Spleen (tissue), 11 donors: ENCODE data around the gene ZNF862. TPM values are rescaled to one million over a fixed set of nuclear protein-coding genes. Genes with fewer than 3 reads are reported as not detected.
A peak's percentile ranks its signal among the peaks of the same experiment; 100 is the strongest.

Experiments used
- DNase-seq: peaks from one replicate; pipeline ENCODE4 v3.0.0-alpha.2; 2020
- H3K27ac ChIP-seq, 8 donors: fragments of 200-600 bp; sonication (generic) in 7 of 8; 1 replicate in 4 of 8; 2 replicates in 4 of 8; pipeline versions ENCODE4 v1.5.0 to v1.8.0; 2016 to 2021; ENCODE audit warnings: inconsistent platforms in 4 of 8, mild to moderate bottlenecking in 4 of 8, moderate library complexity in 1 of 8
- H3K27me3 ChIP-seq, 7 donors: fragments of 200-600 bp; sonication (generic) in 6 of 7; replicated peaks in 1 of 7; 1 replicate in 4 of 7; 2 replicates in 3 of 7; pipeline versions ENCODE4 v1.5.0 to v1.8.0; 2016 to 2021; ENCODE audit warnings: inconsistent platforms in 3 of 7, mild to moderate bottlenecking in 1 of 7
- H3K36me3 ChIP-seq, 6 donors: fragments of 200-600 bp; sonication (generic) in 5 of 6; 1 replicate in 4 of 6; 2 replicates in 2 of 6; pipeline versions ENCODE4 v1.5.0 to v1.8.0; 2016 to 2021; ENCODE audit warnings: inconsistent platforms in 2 of 6
- H3K4me1 ChIP-seq, 6 donors: fragments of 200-600 bp; sonication (generic) in 5 of 6; 1 replicate in 3 of 6; 2 replicates in 3 of 6; pipeline versions ENCODE4 v1.5.0 to v1.8.0; 2016 to 2021; ENCODE audit warnings: inconsistent platforms in 3 of 6
- H3K4me3 ChIP-seq, 8 donors: fragments of 200-600 bp; sonication (generic) in 7 of 8; 1 replicate in 4 of 8; 2 replicates in 4 of 8; pipeline versions ENCODE4 v1.5.0 to v1.8.0; 2016 to 2021; ENCODE audit warnings: inconsistent platforms in 4 of 8, mild to moderate bottlenecking in 4 of 8, moderate library complexity in 2 of 8
- H3K9me3 ChIP-seq, 8 donors: fragments of 200-600 bp; sonication (generic) in 7 of 8; 1 replicate in 4 of 8; 2 replicates in 4 of 8; pipeline versions ENCODE4 v1.5.0 to v1.8.0; 2016 to 2021; ENCODE audit warnings: inconsistent platforms in 4 of 8
- CTCF ChIP-seq, 11 experiments: fragments of 200-600 bp in 7 of 11; fragments of 450-650 bp in 4 of 11; sonication (generic) in 4 of 11; IDR thresholded peaks in 8 of 11; conservative IDR thresholded peaks in 3 of 11; 1 replicate in 7 of 11; 2 replicates in 4 of 11; pipeline versions ENCODE4 v1.4.0 to v1.8.0; 2016 to 2021; ENCODE audit warnings: antibody characterized with exemption in 11 of 11, inconsistent platforms in 4 of 11, mild to moderate bottlenecking in 1 of 11
- POLR2A ChIP-seq, 3 donors: fragments of 450-650 bp; IDR thresholded peaks; one replicate each; pipeline ENCODE4 v1.5.1; 2017; ENCODE audit warnings: antibody characterized with exemption in 3 of 3, mild to moderate bottlenecking in 1 of 3
- POLR2AphosphoS5 ChIP-seq, 3 donors: sonication (generic); formaldehyde crosslinking; IDR thresholded peaks; one replicate each; pipeline ENCODE4 v1.5.1; 2017; ENCODE audit warnings: antibody characterized with exemption in 3 of 3
- WGBS, 5 donors: extraction: QIAGEN DNeasy Blood & Tissue Kit in 3 of 5; methylation state at CpG; one replicate each; pipeline versions ENCODE4 v1.1.5 to v1.1.7; 2013 to 2018; 5-methylcytosine and 5-hydroxymethylcytosine counted together
- intact Hi-C: fragments of 100-400 bp; cut with DNase I; formaldehyde crosslinking; loops from one replicate; pipeline ENCODE4 v1.15.0; 2023; ENCODE audit warnings: low total_unique reads
- polyA plus RNA-seq, 3 donors: library from polyadenylated mRNA; stranded (reverse); fragments of 200-250 nt; gene quantifications; one replicate each; pipeline ENCODE4 v1.2.1, GENCODE V29; 2013
- total RNA-seq, 7 donors: library from RNA; depleted of rRNA in 3 of 7; stranded (reverse); fragments of >200 nt in 3 of 7; fragmentation: NEBNext Ultra II Directional in 4 of 7; extraction: Animal tissue kit (Norgen Biotek cat#: 25700) in 4 of 7; gene quantifications; one replicate each; pipeline versions ENCODE4 v1.1.0 to v1.2.1, GENCODE V29; 2016 to 2021
- donor health status: healthy with polysubstance abuse.
- donor health status: DM: no; HTN: no; CAD: no; lungs with moderate emphysema.
- donor health status: DM: no; HTN: no; CAD: no.
- donor health status: Bipolar disorder and iron deficiency.
- donor health status: healthy.
- donor health status: DM: no; HTN: no; CAD: no.
- donor health status: DM: yes; HTN: yes; CAD: no.

ZNF862 gene
- total and polyA plus RNA-seq, 10 donors = 4.4 to 39.8 (median 25.4) TPM

GRCh38 chr7:149874644-149875028 lies 36.5 kb downstream of the ZNF862 start:
- peaks cover 25 to 65% (median 47%) of the 10 kb centered on the region in 6 donors for H3K4me1 ChIP-seq
- peak overlapping the region in 2 of 8 donors; percentile 86 to 88 for H3K27ac ChIP-seq
- TF ChIP-seq POLR2AphosphoS5 (IDR thresholded peaks at IDR 0.05) (no peak), POLR2A (IDR thresholded peaks at IDR 0.05) (no peak), CTCF (IDR thresholded peaks at IDR 0.05 in 8 of 11, conservative IDR thresholded peaks at IDR 0.05 in 3 of 11) (no peak)
- peaks cover 0 to 45% (median 5%) of the 10 kb centered on the region in 6 donors for H3K36me3 ChIP-seq
- H3K4me3 ChIP-seq = peak overlapping the region in 7 of 8 donors; percentile 72 to 94 (median 87)
- intact Hi-C loops = no loop called here
- H3K27me3 ChIP-seq = peaks cover 0 to 15% (median 0%) of the 10 kb centered on the region in 7 donors
- H3K9me3 ChIP-seq = no peaks in the 10 kb centered on the region
- DNase-seq = no peak
- 76 to 87% (median 87%) methylated on average over 8 of the region's 8 CpGs for WGBS, 5 donors

DNA sequence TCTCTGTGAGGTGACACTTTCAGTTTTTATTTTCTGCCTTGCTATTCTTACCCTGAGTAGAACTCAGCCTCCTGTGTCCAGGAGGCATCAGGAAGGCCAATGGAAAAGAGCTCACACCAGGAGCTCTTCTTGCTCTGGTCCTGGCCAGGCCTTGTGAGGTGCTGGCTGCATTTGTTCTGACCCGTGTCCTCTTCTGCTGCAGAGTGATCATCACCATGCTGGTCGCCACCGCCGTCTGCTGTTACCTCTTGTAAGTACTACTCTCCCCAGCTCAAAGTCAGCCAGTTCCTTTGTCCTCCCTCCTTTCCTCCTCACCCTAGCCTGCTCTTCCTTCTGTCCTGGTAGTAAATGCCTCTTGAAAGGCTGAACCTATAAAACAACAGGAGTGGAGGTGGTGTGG lies 37.2 kb downstream of the ZNF862 start:
- DNase-seq = no peak
- peaks cover 0 to 15% (median 0%) of the 10 kb centered on the region in 7 donors for H3K27me3 ChIP-seq
- H3K27ac ChIP-seq = no peak overlapping the region
- intact Hi-C loops = no loop called here
- H3K4me1 ChIP-seq = peaks cover 17 to 58% (median 39%) of the 10 kb centered on the region in 6 donors
- 93 to 99% (median 97%) methylated on average over 4 of the region's 4 CpGs for WGBS, 5 donors
- peaks cover 0 to 52% (median 8%) of the 10 kb centered on the region in 6 donors for H3K36me3 ChIP-seq
- H3K4me3 ChIP-seq = peak overlapping the region in 1 of 8 donors; percentile 82
- no peaks in the 10 kb centered on the region for H3K9me3 ChIP-seq
- TF ChIP-seq CTCF (IDR thresholded peaks at IDR 0.05 in 8 of 11, conservative IDR thresholded peaks at IDR 0.05 in 3 of 11) (no peak), POLR2AphosphoS5 (IDR thresholded peaks at IDR 0.05) (no peak), POLR2A (IDR thresholded peaks at IDR 0.05) (no peak)

DNA sequence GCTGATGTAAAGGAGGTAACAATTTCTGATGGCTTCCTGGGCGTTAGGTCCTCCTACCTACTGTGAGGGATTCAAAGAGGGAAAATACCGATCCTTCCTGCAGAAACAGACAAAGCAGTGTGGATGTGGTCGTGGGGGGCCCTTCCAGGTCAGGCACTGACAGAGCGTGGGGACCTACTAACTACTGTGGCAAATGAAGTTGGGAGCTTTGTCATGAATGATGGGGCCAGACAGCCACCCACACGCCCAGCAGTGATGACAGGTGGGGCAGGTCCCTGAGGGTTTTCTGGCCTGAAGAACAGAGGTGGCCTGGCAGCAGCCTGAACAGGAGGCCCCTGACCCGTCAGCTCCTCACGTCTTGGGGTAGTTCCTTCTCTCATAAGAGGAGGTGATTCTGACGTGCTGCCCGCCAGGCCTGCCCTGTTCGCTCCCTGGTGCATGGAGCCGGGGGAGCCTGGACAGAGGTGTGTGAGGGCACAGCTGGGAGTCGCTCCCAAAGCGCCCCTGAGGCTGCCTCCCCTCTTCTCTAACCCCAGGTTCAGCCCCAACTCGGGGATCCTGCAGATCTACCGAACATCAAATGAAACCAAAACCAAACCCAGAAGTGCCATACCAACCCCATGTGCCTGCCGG lies 39.8 kb downstream of the ZNF862 start:
- H3K9me3 ChIP-seq = no peaks in the 10 kb centered on the region
- peaks cover 0 to 61% (median 8%) of the 10 kb centered on the region in 6 donors for H3K36me3 ChIP-seq
- no peak for DNase-seq
- 84 to 90% (median 90%) methylated on average over 14 to 16 of the region's 16 CpGs for WGBS, 5 donors
- no peak for TF ChIP-seq CTCF (IDR thresholded peaks at IDR 0.05 in 8 of 11, conservative IDR thresholded peaks at IDR 0.05 in 3 of 11)
- no peak for TF ChIP-seq POLR2A (IDR thresholded peaks at IDR 0.05)
- no peak overlapping the region for H3K4me3 ChIP-seq
- peaks cover 6 to 34% (median 18%) of the 10 kb centered on the region in 6 donors for H3K4me1 ChIP-seq
- no peak overlapping the region for H3K27ac ChIP-seq
- peaks cover 0 to 12% (median 0%) of the 10 kb centered on the region in 7 donors for H3K27me3 ChIP-seq
- intact Hi-C loops = no loop called here

DNA sequence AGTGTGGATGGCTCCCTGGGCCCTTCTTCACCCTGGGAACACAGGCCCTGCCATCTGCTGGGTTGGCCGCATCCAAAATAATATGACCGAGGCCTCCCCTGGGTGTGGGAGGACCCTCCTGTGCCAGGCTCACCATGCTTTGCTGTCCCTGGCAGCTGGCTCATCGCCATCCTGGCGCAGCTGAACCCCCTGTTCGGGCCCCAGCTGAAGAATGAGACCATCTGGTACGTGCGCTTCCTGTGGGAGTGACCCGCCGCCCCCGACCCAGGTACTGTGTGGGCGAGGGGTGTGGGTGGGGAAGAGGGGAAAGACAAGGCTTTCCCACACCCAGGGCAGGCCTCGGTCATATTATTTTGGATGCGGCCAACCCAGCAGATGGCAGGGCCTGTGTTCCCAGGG lies 40.3 kb downstream of the ZNF862 start:
- peaks cover 0 to 6% (median 0%) of the 10 kb centered on the region in 7 donors for H3K27me3 ChIP-seq
- no peak for DNase-seq
- WGBS, 5 donors = 75 to 89% (median 84%) methylated on average over 5 to 13 of the region's 13 CpGs
- peaks cover 0 to 61% (median 8%) of the 10 kb centered on the region in 6 donors for H3K36me3 ChIP-seq
- no peak overlapping the region for H3K4me3 ChIP-seq
- intact Hi-C loops = no loop called here
- no peak overlapping the region for H3K27ac ChIP-seq
- peaks cover 11 to 34% (median 21%) of the 10 kb centered on the region in 6 donors for H3K4me1 ChIP-seq
- no peak for TF ChIP-seq CTCF (IDR thresholded peaks at IDR 0.05 in 8 of 11, conservative IDR thresholded peaks at IDR 0.05 in 3 of 11)
- no peak for TF ChIP-seq POLR2A (IDR thresholded peaks at IDR 0.05)
- no peak for TF ChIP-seq POLR2AphosphoS5 (IDR thresholded peaks at IDR 0.05)
- H3K9me3 ChIP-seq = no peaks in the 10 kb centered on the region
